OCI-LY3 (cell line): Measurements from ENCODE around the gene ZC3H12C.

Experiments
- CTCF ChIP-seq: fragments of 200-600, 300-600 bp; sonication (generic); IDR thresholded peaks from 2 replicates; pipeline ENCODE4 v1.5.1; 2014; ENCODE audit warnings: antibody characterized with exemption, low read length, low read depth
- EZH2phosphoT487 ChIP-seq: fragments of 200-600 bp; shearing (Covaris generic); IDR thresholded peaks from 2 replicates; pipeline ENCODE4 v1.6.1; 2018; ENCODE audit warnings: antibody characterized with exemption, mixed run types, low read depth

DNA sequence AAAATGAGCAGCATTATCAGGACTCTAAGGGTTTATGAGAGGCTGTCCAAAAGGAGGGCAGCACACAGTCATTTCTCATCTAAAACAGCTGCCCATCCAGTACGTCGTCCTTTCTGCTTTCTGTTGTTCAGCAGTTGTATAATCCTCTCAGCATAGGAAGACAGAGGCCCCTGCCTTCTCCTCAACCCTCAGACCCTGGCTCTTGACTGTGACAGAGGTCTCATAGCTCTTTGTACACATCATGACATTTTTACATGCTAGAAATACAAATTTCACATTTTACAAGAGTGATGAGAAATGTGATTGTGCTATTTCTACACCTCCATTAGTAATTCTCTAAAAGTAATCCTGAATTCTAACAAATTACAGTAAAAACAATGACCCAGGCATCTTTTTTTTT, 36.2 kb upstream of the ZC3H12C start:
- TF ChIP-seq CTCF (no peak), EZH2phosphoT487 (no peak)
